H9 (cell line): Measurements from ENCODE around the gene TNPO1. TPM values are rescaled to one million over a fixed set of nuclear protein-coding genes. Genes with fewer than 3 reads are reported as not detected.

ENCODE experiments used
- DNase-seq: peaks from one replicate; pipeline ENCODE4 v3.0.0-alpha.2; 2017
- H2AFZ ChIP-seq: one replicate; pipeline ENCODE4 v1.6.1; 2013; ENCODE audit warnings: mild to moderate bottlenecking, low read length, control low read depth, moderate library complexity
- H2AK5ac ChIP-seq: 2 replicates; pipeline ENCODE4 v1.6.1; 2013; ENCODE audit warnings: low read length, control low read depth, mixed read lengths; ENCODE audit not compliant: insufficient read length
- H2BK120ac ChIP-seq: one replicate; pipeline ENCODE4 v1.6.1; 2013; ENCODE audit warnings: low read depth, mild to moderate bottlenecking, low read length, control low read depth, inconsistent platforms; ENCODE audit not compliant: poor library complexity, severe bottlenecking
- H2BK12ac ChIP-seq: 2 replicates; pipeline ENCODE4 v1.6.1; 2013; ENCODE audit warnings: low read length, control low read depth, mixed read lengths, low read depth; ENCODE audit not compliant: insufficient read length
- H2BK15ac ChIP-seq: 2 replicates; pipeline ENCODE4 v1.6.1; 2013; ENCODE audit warnings: low read depth, low read length, control low read depth
- H2BK20ac ChIP-seq: one replicate; pipeline ENCODE4 v1.6.1; 2013; ENCODE audit warnings: low read depth, mild to moderate bottlenecking, low read length, control low read depth, inconsistent platforms; ENCODE audit not compliant: poor library complexity, severe bottlenecking
- H2BK5ac ChIP-seq: 2 replicates; pipeline ENCODE4 v1.6.1; 2013; ENCODE audit warnings: low read length, control low read depth, mixed read lengths; ENCODE audit not compliant: insufficient read length
- H3K14ac ChIP-seq: 2 replicates; pipeline ENCODE4 v1.6.1; 2013; ENCODE audit warnings: low read length, control low read depth; ENCODE audit not compliant: insufficient read depth
- H3K18ac ChIP-seq: 2 replicates; pipeline ENCODE4 v1.6.1; 2013; ENCODE audit warnings: low read depth, mild to moderate bottlenecking, mixed read lengths, low read length, control low read depth; ENCODE audit not compliant: insufficient read length
- H3K23ac ChIP-seq: 2 replicates; pipeline ENCODE4 v1.6.1; 2013; ENCODE audit warnings: low read length, control low read depth, mixed read lengths, low read depth; ENCODE audit not compliant: insufficient read length
- H3K23me2 ChIP-seq: 2 replicates; pipeline ENCODE4 v1.6.1; 2013; ENCODE audit warnings: low read depth, mild to moderate bottlenecking, mixed read lengths, low read length, control low read depth; ENCODE audit not compliant: insufficient read length, poor library complexity, severe bottlenecking
- H3K27ac ChIP-seq: 2 replicates; pipeline ENCODE4 v1.5.1; 2013; ENCODE audit warnings: low read length, control low read depth, mixed read lengths, low read depth; ENCODE audit not compliant: insufficient read length
- H3K27me3 ChIP-seq: 2 replicates; pipeline ENCODE4 v1.6.1; 2013; ENCODE audit warnings: low read length, control low read depth, inconsistent platforms; ENCODE audit not compliant: insufficient read depth
- H3K4ac ChIP-seq: 2 replicates; pipeline ENCODE4 v1.6.1; 2013; ENCODE audit warnings: low read depth, mild to moderate bottlenecking, control low read depth, inconsistent platforms, low read length, moderate library complexity
- H3K4me1 ChIP-seq: 2 replicates; pipeline ENCODE4 v1.6.1; 2013; ENCODE audit warnings: low read length, control low read depth, inconsistent platforms; ENCODE audit not compliant: insufficient read depth
- H3K4me2 ChIP-seq: 2 replicates; pipeline ENCODE4 v1.6.1; 2013; ENCODE audit warnings: low read length, control low read depth, mixed read lengths; ENCODE audit not compliant: insufficient read length, insufficient read depth
- H3K56ac ChIP-seq: 2 replicates; pipeline ENCODE4 v1.6.1; 2013; ENCODE audit warnings: low read depth, mild to moderate bottlenecking, mixed read lengths, low read length, control low read depth; ENCODE audit not compliant: insufficient read length
- H3K79me1 ChIP-seq: 2 replicates; pipeline ENCODE4 v1.6.1; 2013; ENCODE audit warnings: low read depth, mild to moderate bottlenecking, moderate library complexity, low read length, control low read depth, inconsistent platforms; ENCODE audit not compliant: insufficient read depth, poor library complexity, severe bottlenecking
- H3K79me2 ChIP-seq: 2 replicates; pipeline ENCODE4 v1.6.1; 2013; ENCODE audit warnings: low read length, control low read depth, inconsistent platforms; ENCODE audit not compliant: insufficient read depth
- H3K9ac ChIP-seq: 2 replicates; pipeline ENCODE4 v1.6.1; 2013; ENCODE audit warnings: low read length, control low read depth, mixed read lengths; ENCODE audit not compliant: insufficient read length; ENCODE audit errors: extremely low read depth
- H3K9me3 ChIP-seq: one replicate; pipeline ENCODE4 v1.6.1; 2013; ENCODE audit warnings: low read depth, low read length, inconsistent platforms; ENCODE audit not compliant: control insufficient read depth
- H3T11ph ChIP-seq: one replicate; pipeline ENCODE4 v1.6.1; 2013; ENCODE audit warnings: mild to moderate bottlenecking, low read length, control low read depth, inconsistent platforms
- H4K20me1 ChIP-seq: one replicate; pipeline ENCODE4 v1.6.1; 2013; ENCODE audit not compliant: control insufficient read depth, insufficient read length, insufficient read depth
- H4K5ac ChIP-seq: 2 replicates; pipeline ENCODE4 v1.6.1; 2013; ENCODE audit warnings: low read depth, mild to moderate bottlenecking, mixed read lengths, low read length, control low read depth; ENCODE audit not compliant: insufficient read length
- H4K8ac ChIP-seq: replicated peaks from 2 replicates; pipeline ENCODE4 v1.6.1; 2013; ENCODE audit warnings: low read length, control low read depth, mixed read lengths, low read depth; ENCODE audit not compliant: insufficient read length
- H4K91ac ChIP-seq: 2 replicates; pipeline ENCODE4 v1.6.1; 2013; ENCODE audit warnings: low read depth, mild to moderate bottlenecking, moderate library complexity, mixed read lengths, low read length, control low read depth; ENCODE audit not compliant: insufficient read length
- H3K27ac Mint-ChIP-seq, 3 experiments: 2 replicates in 2 of 3; 3 replicates in 1 of 3; pipeline ENCODE4 v1.8.0; 2020 to 2021; ENCODE audit warnings: mixed read lengths in 3 of 3, mild to moderate bottlenecking in 1 of 3, moderate library complexity in 1 of 3
- H3K27me3 Mint-ChIP-seq: 2 replicates; pipeline ENCODE4 v1.8.0; 2021; ENCODE audit warnings: low read depth, mild to moderate bottlenecking, moderate library complexity, mixed read lengths
- H3K36me3 Mint-ChIP-seq, 3 experiments: 2 replicates in 2 of 3; 3 replicates in 1 of 3; pipeline ENCODE4 v1.8.0; 2020 to 2021; ENCODE audit warnings: low read depth in 3 of 3, mixed read lengths in 3 of 3; ENCODE audit not compliant: insufficient read depth in 1 of 3
- H3K4me1 Mint-ChIP-seq, 2 experiments: 2 replicates each; pipeline ENCODE4 v1.8.0; 2020; ENCODE audit warnings: mixed read lengths in 2 of 2
- H3K4me3 Mint-ChIP-seq, 2 experiments: 2 replicates in 1 of 2; 3 replicates in 1 of 2; pipeline ENCODE4 v1.8.0; 2020 to 2021; ENCODE audit warnings: mild to moderate bottlenecking in 2 of 2, mixed read lengths in 2 of 2, moderate library complexity in 1 of 2
- H3K9me3 Mint-ChIP-seq, 2 experiments: 2 replicates in 1 of 2; 3 replicates in 1 of 2; pipeline ENCODE4 v1.8.0; 2020; ENCODE audit warnings: mild to moderate bottlenecking in 2 of 2, mixed read lengths in 2 of 2, moderate library complexity in 1 of 2
- CTCF ChIP-seq: fragments of 200-600 bp; sonication (generic); conservative IDR thresholded peaks from 3 replicates; pipeline ENCODE4 v1.8.0; 2021; ENCODE audit warnings: antibody characterized with exemption, mild to moderate bottlenecking
- WGBS: extraction: QIAGEN DNeasy Blood & Tissue Kit; methylation state at CpG from one replicate; pipeline ENCODE4 v1.1.7; 2013; ENCODE audit warnings: missing lambda C conversion rate, low lambda C conversion rate, mixed read lengths; ENCODE audit not compliant: insufficient read length; ENCODE audit errors: extremely low coverage; 5-methylcytosine and 5-hydroxymethylcytosine counted together
- total RNA-seq: library from RNA; stranded (reverse); gene quantifications from 2 replicates; pipeline ENCODE4 v1.2.1, GENCODE V29; 2021

Gene TNPO1
- total RNA-seq, 1 experiment from 2014 or later, result 164 TPM

GRCh38 chr5:72921886-72922285 is 105.4 kb downstream of the TNPO1 start:
- no peaks in the 10 kb centered on the region for H3K79me1 ChIP-seq
- H2BK12ac ChIP-seq, result no peak overlapping the region
- no peak overlapping the region for H3K56ac ChIP-seq
- H2BK5ac ChIP-seq, result no peak overlapping the region
- Mint-ChIP-seq H3K36me3 (peaks cover 0 to 14% (median 7%) of the 10 kb centered on the region in 3 experiments; a peak in 4 of 7 replicates), H3K27me3 (no peaks in the 10 kb centered on the region), H3K9me3 (peaks cover 8 to 9% of the 10 kb centered on the region in 2 experiments; a peak in 3 of 5 replicates), H3K4me1 (peaks cover 1 to 4% of the 10 kb centered on the region in 2 experiments; a peak in 3 of 4 replicates), H3K27ac (peak overlapping the region in 1 of 3 experiments; percentile 21; a peak in 1 of 7 replicates), H3K4me3 (no peak overlapping the region)
- no peak overlapping the region for H3K23ac ChIP-seq
- no peak for TF ChIP-seq CTCF
- no peaks in the 10 kb centered on the region for H4K20me1 ChIP-seq
- H3K27me3 ChIP-seq, result no peaks in the 10 kb centered on the region
- H3K14ac ChIP-seq, result no peak overlapping the region
- WGBS, result no CpG with 5 or more reads among the region's 2 CpGs
- no peak overlapping the region for H3K9ac ChIP-seq
- H2BK15ac ChIP-seq, result no peak overlapping the region
- H3K4me1 ChIP-seq, result no peaks in the 10 kb centered on the region
- H2BK20ac ChIP-seq, result no peak overlapping the region
- H4K5ac ChIP-seq, result no peak overlapping the region
- no peak overlapping the region for H3K4me2 ChIP-seq
- H3K18ac ChIP-seq, result no peak overlapping the region
- H3T11ph ChIP-seq, result no peak overlapping the region
- no peak overlapping the region for H4K91ac ChIP-seq
- H3K9me3 ChIP-seq, result no peaks in the 10 kb centered on the region
- no peak overlapping the region for H2AFZ ChIP-seq
- no peak overlapping the region for H3K4ac ChIP-seq
- no peak overlapping the region for H2AK5ac ChIP-seq
- no peaks in the 10 kb centered on the region for H3K23me2 ChIP-seq
- H3K79me2 ChIP-seq, result no peaks in the 10 kb centered on the region
- H2BK120ac ChIP-seq, result no peak overlapping the region
- DNase-seq, result no peak
- H4K8ac ChIP-seq, result no peak overlapping the region
- H3K27ac ChIP-seq, result no peak overlapping the region
